Activated CD4-positive, alpha-beta T cell treated with anti-CD3 and anti-CD28 coated beads, Interleukin-2, amount 50 U/mL, for 16 hours (primary cell): ENCODE measurements around the gene TRIM60.
"Not testable (repeated sequence)": the region's sequence is repeated elsewhere in the genome, so short reads cannot be mapped to it uniquely, and the experiment has no call there.

Experiments used
- DNase-seq: peaks from one replicate; pipeline ENCODE4 v3.0.0-alpha.2; 2020

The TRIM60 gene

DNA sequence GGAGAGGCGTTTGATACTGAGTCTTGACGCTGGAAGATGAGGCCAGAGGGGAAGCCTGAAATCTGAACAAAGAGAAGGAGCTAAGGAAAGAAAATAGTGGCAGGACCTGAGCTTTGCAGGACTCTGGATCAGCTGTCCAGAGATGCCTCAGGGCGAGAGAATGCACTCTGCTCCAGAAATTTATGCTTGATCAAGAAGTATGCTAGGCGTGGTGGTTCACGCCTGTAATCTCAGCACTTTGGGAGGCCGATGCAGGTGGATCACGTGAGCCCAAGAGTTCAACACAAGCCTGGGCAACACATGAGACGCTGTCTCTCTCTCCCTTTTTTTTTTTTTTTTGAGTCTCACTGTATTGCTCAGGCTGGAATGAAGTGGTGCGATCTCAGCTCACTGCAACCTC, 23.8 kb downstream of the TRIM60 start:
- no peak for DNase-seq

GRCh38 chr4:165058666-165059065, 26.9 kb downstream of the TRIM60 start:
- no peak for DNase-seq

- no peak for DNase-seq
Observed at GRCh38 chr4:165059386-165059785, 27.6 kb downstream of the TRIM60 start.

- DNase-seq: no peak
Observed at GRCh38 chr4:165060938-165061337, 29.1 kb downstream of the TRIM60 start.

DNA sequence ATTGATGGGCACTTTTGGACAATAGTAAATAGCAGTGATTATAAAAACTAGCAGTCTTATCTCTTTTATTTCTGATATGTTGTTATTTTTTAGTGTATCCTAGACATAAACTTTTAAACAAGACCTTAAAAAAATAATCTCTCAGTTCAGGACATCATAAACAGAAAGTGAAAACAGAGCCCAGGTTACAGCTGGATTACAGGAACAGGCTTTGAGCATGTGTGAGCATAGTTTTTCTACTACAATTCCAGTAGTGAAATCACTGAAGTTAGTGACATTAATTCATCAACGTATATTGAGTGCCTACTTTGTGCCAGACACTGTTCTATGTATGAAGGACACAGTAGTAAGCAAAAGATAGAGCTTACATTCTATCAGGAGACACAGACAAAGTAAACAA, 38.8 kb downstream of the TRIM60 start:
- no peak for DNase-seq

DNA sequence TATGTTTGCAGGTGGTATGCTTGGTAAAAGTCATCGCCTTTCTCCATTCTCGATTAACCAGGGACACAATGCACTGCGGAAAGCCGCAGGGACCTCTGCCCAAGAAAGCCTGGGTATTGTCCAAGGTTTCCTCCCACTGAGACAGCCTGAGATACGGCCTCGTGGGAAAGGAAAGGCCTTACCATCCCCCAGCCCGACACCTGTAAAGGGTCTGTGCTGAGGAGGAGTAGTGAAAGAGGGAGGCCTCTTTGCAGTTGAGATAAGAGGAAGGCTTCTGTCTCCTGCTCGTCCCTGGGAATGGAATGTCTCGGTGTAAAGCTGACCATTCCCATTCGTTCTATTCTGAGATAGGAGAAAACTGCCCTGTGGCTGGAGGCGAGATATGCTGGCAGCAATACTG, 41.5 kb downstream of the TRIM60 start:
- DNase-seq: not testable (repeated sequence)

DNA sequence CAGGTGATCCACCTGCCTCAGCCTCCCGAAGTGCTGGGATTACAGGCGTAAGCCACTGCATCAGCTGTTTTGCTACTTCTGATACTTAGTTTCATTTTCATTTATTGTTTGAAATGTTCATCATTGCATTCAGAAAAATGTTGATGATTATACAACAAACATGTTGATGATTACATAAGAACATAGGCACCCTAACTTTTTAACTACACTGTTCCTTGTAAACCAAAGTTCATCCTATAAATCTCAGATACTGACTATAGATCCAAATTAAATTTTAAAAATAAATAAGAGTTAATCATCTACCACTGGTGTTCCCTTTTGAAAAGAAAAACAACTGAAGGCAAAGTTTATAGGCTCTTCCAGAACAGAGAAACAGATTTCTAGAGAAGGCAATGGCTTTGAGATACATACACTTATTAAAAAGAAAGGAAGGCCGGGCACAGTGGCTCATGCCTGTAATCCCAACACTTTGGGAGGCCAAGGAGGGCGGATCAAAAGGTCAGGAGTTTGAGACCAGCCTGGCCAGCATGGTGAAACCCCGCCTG, 45.3 kb downstream of the TRIM60 start:
- DNase-seq: no peak

DNA sequence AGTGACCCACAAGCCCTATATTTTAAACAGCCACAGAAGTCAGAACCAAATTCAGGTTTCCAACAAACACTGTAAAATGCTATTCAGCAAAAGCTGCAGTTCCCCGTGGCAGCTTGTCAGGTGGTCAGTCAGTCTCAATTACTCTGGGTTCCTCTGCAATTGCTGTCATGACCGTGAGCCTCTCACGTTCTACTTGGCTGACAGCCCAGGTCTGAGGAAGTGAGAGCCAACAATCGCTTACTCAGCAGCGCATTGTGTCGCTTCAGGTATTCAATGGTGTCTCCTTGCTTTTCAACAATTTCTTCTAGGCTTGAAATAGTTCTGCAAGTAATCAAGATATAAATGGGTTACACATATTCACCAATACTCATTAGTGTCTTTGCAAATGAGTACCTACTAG, 47.7 kb downstream of the TRIM60 start:
- no peak for DNase-seq

DNA sequence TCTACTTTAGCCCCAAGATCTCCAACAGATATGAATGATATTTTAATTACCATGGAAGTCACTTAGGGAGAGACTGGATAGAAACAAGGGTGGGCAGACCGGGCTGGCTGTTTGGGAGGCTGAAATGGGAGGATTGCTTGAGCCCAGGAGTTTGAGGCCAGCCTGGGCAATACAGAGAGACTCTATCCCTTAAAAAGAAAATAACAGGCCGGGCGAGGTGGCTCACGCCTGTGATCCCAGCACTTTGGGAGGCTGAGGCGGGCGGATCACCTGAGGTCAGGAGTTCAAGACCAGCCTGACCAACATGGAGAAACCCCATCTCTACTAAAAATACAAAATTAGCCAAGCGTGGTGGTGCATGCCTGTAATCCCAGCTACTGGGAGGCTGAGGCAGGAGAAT, 53.0 kb downstream of the TRIM60 start:
- DNase-seq: not testable (repeated sequence)

DNA sequence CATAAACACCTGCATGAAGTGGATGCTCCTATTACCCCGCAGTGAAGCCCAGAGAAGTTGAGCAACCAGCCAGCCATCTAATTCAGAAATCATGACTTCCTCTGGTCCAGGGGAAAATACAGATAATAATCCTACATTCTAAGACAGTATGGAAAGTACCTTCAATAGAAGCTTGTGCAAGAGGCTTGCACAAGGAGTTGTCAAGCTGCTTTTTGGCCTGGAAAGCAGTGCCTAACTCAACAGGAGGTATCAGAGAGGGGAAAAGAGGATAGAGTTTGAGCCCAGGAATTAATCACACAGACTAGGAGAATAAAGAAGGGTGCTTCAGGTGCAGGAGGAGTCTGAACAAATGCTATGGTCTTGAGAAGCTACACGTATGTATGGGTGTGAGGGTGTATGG, 54.1 kb downstream of the TRIM60 start:
- DNase-seq: no peak

- no peak for DNase-seq
Observed at GRCh38 chr4:165088366-165088765, 56.6 kb downstream of the TRIM60 start.
